WTC11 (cell line): Measurements from ENCODE around the gene PCGF2. TPM values are rescaled to one million over a fixed set of nuclear protein-coding genes. Genes with fewer than 3 reads are reported as not detected.

Source experiments
- ATAC-seq: fragments of 200-7000 bp; cut with Tn5 transposase; 2 replicates; pipeline ENCODE4 v1.10.0; 2021; ENCODE audit warnings: mild to moderate bottlenecking, moderate library complexity
- CTCF ChIA-PET: fragments of 300-600 bp; sonication (Branson Sonifier 250); formaldehyde crosslinking; loops from one replicate; lab custom pipeline; 2021; ENCODE audit warnings: antibody characterized with exemption; lab: Charles Lee
- POLR2A ChIA-PET: fragments of 350-600 bp; sonication (Branson Sonifier 250); formaldehyde crosslinking; loops from one replicate; lab custom pipeline; 2021; ENCODE audit warnings: antibody characterized with exemption; lab: Charles Lee
- DNase-seq: peaks from one replicate; pipeline ENCODE4 v3.0.0; 2021; ENCODE audit warnings: low spot score
- H3K27ac Mint-ChIP-seq: 2 replicates; pipeline ENCODE4 v1.8.0; 2021; ENCODE audit warnings: mixed read lengths
- H3K27me3 Mint-ChIP-seq: 2 replicates; pipeline ENCODE4 v1.8.0; 2021; ENCODE audit warnings: low read depth, mild to moderate bottlenecking, moderate library complexity, mixed read lengths
- H3K36me3 Mint-ChIP-seq: 2 replicates; pipeline ENCODE4 v1.8.0; 2021; ENCODE audit warnings: mixed read lengths
- H3K4me1 Mint-ChIP-seq: 2 replicates; pipeline ENCODE4 v1.8.0; 2022; ENCODE audit warnings: mixed read lengths
- H3K4me3 Mint-ChIP-seq: 2 replicates; pipeline ENCODE4 v1.8.0; 2021; ENCODE audit warnings: mild to moderate bottlenecking, moderate library complexity, mixed read lengths
- H3K9me3 Mint-ChIP-seq: 2 replicates; pipeline ENCODE4 v1.8.0; 2021; ENCODE audit warnings: mixed read lengths
- AR ChIP-seq: fragments of 250-450 bp; sonication (Bioruptor Pico); IDR thresholded peaks from 2 replicates; pipeline ENCODE4 v1.9.0; 2021; ENCODE audit warnings: mild to moderate bottlenecking
- ATF2 ChIP-seq: sonication (generic); formaldehyde crosslinking; IDR thresholded peaks from 2 replicates; pipeline ENCODE4 v1.8.1; 2022; ENCODE audit warnings: low read depth, missing genetic modification reagents, borderline replicate concordance
- ATF6 ChIP-seq: sonication (generic); formaldehyde crosslinking; IDR thresholded peaks from 2 replicates; pipeline ENCODE4 v1.8.1; 2023; ENCODE audit warnings: mild to moderate bottlenecking, missing genetic modification reagents
- GABPB1 ChIP-seq: sonication (generic); formaldehyde crosslinking; IDR thresholded peaks from 2 replicates; pipeline ENCODE4 v1.8.1; 2023; ENCODE audit warnings: mild to moderate bottlenecking, missing genetic modification reagents
- IRF1 ChIP-seq: sonication (generic); formaldehyde crosslinking; IDR thresholded peaks from 2 replicates; pipeline ENCODE4 v1.8.0; 2023; ENCODE audit warnings: missing genetic modification reagents
- MXD4 ChIP-seq: fragments of 250-450 bp; sonication (Bioruptor Pico); IDR thresholded peaks from 2 replicates; pipeline ENCODE4 v1.8.0; 2021; ENCODE audit warnings: mild to moderate bottlenecking, moderate library complexity, borderline replicate concordance
- NR1H2 ChIP-seq: sonication (generic); formaldehyde crosslinking; IDR thresholded peaks from 2 replicates; pipeline ENCODE4 v1.9.0; 2021; ENCODE audit warnings: mild to moderate bottlenecking, moderate library complexity, missing genetic modification reagents
- OVOL2 ChIP-seq: fragments of 250-450 bp; sonication (Bioruptor Pico); IDR thresholded peaks from 2 replicates; pipeline ENCODE4 v1.9.0; 2021; ENCODE audit warnings: mild to moderate bottlenecking, borderline replicate concordance
- ZNF219 ChIP-seq: sonication (generic); formaldehyde crosslinking; IDR thresholded peaks from 2 replicates; pipeline ENCODE4 v1.8.0; 2023; ENCODE audit warnings: missing genetic modification reagents, mild to moderate bottlenecking, borderline replicate concordance
- ZNF281 ChIP-seq: sonication (generic); formaldehyde crosslinking; IDR thresholded peaks from 2 replicates; pipeline ENCODE4 v1.8.0; 2023; ENCODE audit warnings: mild to moderate bottlenecking, missing genetic modification reagents
- ZNF317 ChIP-seq: sonication (generic); formaldehyde crosslinking; IDR thresholded peaks from 2 replicates; pipeline ENCODE4 v1.8.1; 2023; ENCODE audit warnings: low read depth, mild to moderate bottlenecking, moderate library complexity, missing genetic modification reagents, borderline replicate concordance
- ZNF416 ChIP-seq: fragments of 250-450 bp; sonication (Bioruptor Pico); IDR thresholded peaks from 2 replicates; pipeline ENCODE4 v1.9.0; 2021; ENCODE audit warnings: mild to moderate bottlenecking, inconsistent platforms
- ZSCAN18 ChIP-seq: fragments of 250-450 bp; sonication (Bioruptor Pico); IDR thresholded peaks from 2 replicates; pipeline ENCODE4 v2.1.2; 2022; ENCODE audit warnings: mild to moderate bottlenecking, moderate library complexity
- total RNA-seq: library from RNA; stranded (reverse); gene quantifications from 3 replicates; pipeline ENCODE4 v1.2.3, GENCODE V29; 2021
- TF ChIP-seq, protein P1 (sequence below): sonication (generic); formaldehyde crosslinking; IDR thresholded peaks from 2 replicates; pipeline ENCODE4 v1.8.1; 2022; ENCODE audit warnings: missing genetic modification reagents, borderline replicate concordance
- TF ChIP-seq, protein P2 (sequence below): sonication (generic); formaldehyde crosslinking; IDR thresholded peaks from 2 replicates; pipeline ENCODE4 v1.8.1; 2023; ENCODE audit warnings: mild to moderate bottlenecking, missing genetic modification reagents, moderate library complexity
- TF ChIP-seq, protein P3 (sequence below): sonication (generic); formaldehyde crosslinking; IDR thresholded peaks from 2 replicates; pipeline ENCODE4 v1.8.1; 2022; ENCODE audit warnings: mild to moderate bottlenecking, moderate library complexity, missing genetic modification reagents

PCGF2 gene
- total RNA-seq, 1 experiment from 2014 or later: 104 TPM

DNA sequence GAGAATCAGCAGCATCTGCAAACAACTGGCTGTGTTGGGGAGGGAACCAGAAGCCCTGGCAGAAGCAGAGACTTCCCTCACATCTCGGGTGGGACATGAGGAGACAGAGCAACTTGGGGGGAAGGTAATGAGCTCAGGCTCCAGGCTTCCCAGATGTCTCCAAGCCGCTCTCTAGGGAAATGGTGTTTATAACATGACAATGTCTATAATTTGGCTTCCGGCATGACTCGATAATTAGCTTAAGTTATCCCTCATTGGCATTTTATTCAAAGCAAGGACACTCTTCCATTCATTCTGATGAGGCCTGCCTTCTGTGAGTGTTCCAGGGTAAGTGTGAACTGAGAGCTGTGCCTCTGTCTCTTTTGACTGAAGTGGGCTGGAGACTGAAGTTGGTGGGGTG lies 57.8 kb downstream of the PCGF2 start (continued):
- TF ChIP-seq ZNF317: no peak
- TF ChIP-seq, all 79 proteins: peak for 0

GRCh38 chr17:38687286-38687685 lies 60.9 kb downstream of the PCGF2 start:
- no peak for ATAC-seq
- H3K4me3 Mint-ChIP-seq: no peak overlapping the region
- H3K4me1 Mint-ChIP-seq: peaks cover 8% of the 10 kb centered on the region
- no peak overlapping the region for H3K27ac Mint-ChIP-seq
- no peak for TF ChIP-seq NR1H2
- TF ChIP-seq OVOL2 (CRISPR knock-in tag): no peak
- TF ChIP-seq, protein P1, sequence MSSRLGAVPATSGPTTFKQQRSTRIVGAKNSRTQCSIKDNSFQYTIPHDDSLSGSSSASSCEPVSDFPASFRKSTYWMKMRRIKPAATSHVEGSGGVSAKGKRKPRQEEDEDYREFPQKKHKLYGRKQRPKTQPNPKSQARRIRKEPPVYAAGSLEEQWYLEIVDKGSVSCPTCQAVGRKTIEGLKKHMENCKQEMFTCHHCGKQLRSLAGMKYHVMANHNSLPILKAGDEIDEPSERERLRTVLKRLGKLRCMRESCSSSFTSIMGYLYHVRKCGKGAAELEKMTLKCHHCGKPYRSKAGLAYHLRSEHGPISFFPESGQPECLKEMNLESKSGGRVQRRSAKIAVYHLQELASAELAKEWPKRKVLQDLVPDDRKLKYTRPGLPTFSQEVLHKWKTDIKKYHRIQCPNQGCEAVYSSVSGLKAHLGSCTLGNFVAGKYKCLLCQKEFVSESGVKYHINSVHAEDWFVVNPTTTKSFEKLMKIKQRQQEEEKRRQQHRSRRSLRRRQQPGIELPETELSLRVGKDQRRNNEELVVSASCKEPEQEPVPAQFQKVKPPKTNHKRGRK: no peak
- ChIA-PET CTCF (interaction anchor here (0.6 to 1.9 kb wide), 9 partner anchors 9 to 179 kb away, joined by 3 to 10 read pairs (median 5); partner anchors contain the start of genes CISD3 and MLLT6), POLR2A (no interaction called here)
- peaks cover 17% of the 10 kb centered on the region for H3K27me3 Mint-ChIP-seq
- H3K36me3 Mint-ChIP-seq: no peaks in the 10 kb centered on the region
- no peaks in the 10 kb centered on the region for H3K9me3 Mint-ChIP-seq
- no peak for DNase-seq

DNA sequence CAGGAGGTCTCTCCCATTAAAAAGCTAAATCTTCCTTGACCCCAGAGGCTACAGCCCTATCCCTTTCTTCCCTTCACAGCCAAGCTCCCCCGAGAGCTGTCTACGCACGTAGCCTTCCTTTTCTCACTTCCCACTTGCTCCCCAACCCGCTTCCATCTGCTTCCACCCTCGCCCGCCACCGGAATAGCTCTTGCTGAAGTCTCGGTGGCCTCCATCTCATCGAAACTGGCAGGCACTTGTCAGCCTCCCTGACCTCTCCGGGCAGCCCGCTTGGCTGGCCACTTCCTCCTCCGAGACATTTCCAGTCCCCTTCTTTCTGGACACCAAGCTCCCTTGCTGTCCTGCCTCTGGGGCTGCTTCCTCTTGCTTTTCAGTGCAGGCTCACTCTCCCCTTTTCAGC lies 62.6 kb downstream of the PCGF2 start:
- no peak for DNase-seq
- Mint-ChIP-seq H3K27ac (no peak overlapping the region), H3K27me3 (peaks cover 15% of the 10 kb centered on the region), H3K36me3 (no peaks in the 10 kb centered on the region), H3K9me3 (no peaks in the 10 kb centered on the region), H3K4me3 (no peak overlapping the region), H3K4me1 (peaks cover 6% of the 10 kb centered on the region)
- no peak for ATAC-seq
- ChIA-PET CTCF (interaction anchor here (1.3 to 1.6 kb wide), 3 partner anchors 18 to 128 kb away, joined by 3 to 6 read pairs (median 4); no protein-coding TSS in a partner anchor), POLR2A (no interaction called here)
- no peak for TF ChIP-seq ATF6 (CRISPR knock-in tag)
- TF ChIP-seq IRF1 (CRISPR knock-in tag): no peak
- TF ChIP-seq, protein P2, sequence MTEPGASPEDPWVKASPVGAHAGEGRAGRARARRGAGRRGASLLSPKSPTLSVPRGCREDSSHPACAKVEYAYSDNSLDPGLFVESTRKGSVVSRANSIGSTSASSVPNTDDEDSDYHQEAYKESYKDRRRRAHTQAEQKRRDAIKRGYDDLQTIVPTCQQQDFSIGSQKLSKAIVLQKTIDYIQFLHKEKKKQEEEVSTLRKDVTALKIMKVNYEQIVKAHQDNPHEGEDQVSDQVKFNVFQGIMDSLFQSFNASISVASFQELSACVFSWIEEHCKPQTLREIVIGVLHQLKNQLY (CRISPR knock-in tag): no peak
- TF ChIP-seq ZNF219 (CRISPR knock-in tag): no peak
- TF ChIP-seq NR1H2: no peak
- TF ChIP-seq AR: no peak
- TF ChIP-seq GABPB1 (CRISPR knock-in tag): no peak
- TF ChIP-seq MXD4 (CRISPR knock-in tag): no peak
- no peak for TF ChIP-seq OVOL2 (CRISPR knock-in tag)
- no peak for TF ChIP-seq ZSCAN18
- TF ChIP-seq, protein P3, sequence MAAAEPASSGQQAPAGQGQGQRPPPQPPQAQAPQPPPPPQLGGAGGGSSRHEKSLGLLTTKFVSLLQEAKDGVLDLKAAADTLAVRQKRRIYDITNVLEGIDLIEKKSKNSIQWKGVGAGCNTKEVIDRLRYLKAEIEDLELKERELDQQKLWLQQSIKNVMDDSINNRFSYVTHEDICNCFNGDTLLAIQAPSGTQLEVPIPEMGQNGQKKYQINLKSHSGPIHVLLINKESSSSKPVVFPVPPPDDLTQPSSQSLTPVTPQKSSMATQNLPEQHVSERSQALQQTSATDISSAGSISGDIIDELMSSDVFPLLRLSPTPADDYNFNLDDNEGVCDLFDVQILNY (CRISPR knock-in tag): no peak
- no peak for TF ChIP-seq ATF2 (CRISPR knock-in tag)
- TF ChIP-seq ZNF416 (CRISPR knock-in tag): no peak
- no peak for TF ChIP-seq ZNF281
